Measurements from ENCODE around the gene CENPO.
A peak's percentile ranks its signal among the peaks of the same experiment; 100 is the strongest.

The CENPO gene

DNA sequence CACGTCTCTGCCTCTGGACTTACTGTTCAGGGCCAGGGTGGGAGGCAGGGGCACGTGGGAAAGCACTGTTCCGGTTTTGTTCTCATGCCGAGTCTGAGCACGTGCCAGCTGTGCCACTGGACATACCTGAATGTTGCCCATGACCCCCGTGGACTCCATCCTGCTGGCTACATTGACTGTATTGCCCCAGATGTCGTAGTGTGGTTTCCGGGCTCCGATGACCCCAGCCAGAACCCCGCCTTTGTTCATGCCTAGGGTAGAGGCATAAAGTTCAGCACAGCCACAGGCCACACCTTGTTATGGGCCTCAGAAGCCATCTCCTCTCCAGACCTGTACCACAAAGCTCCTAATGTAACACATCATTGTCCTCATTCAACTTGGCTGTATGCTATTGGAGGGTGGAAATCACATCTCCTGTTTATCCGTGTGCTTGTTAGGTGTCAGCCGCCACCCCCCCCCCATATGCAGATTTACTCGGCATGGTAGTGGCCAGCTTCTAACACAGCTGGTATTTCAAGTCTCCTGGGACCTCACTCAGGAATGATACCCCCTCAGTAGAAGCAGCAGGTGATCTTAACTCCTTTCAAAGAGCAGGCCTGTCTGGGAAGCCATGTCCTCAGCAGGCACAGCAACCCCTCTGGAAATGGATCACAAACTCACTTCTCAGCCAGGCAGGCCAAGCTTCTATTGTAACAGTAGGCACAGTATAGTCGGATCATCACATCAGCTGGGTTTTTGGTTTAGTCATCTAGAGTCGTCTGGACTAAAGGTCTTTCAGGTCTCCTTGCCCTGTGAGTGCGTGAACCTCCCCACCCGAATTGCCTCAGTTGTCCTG is 27.6 kb downstream of the CENPO start:
- no peak for TF ChIP-seq CTCF (IDR thresholded peaks at IDR 0.05)

- TF ChIP-seq CTCF (IDR thresholded peaks at IDR 0.05), result no peak
Measured at GRCh38 chr2:24821433-24821891, 28.2 kb downstream of the CENPO start.

DNA sequence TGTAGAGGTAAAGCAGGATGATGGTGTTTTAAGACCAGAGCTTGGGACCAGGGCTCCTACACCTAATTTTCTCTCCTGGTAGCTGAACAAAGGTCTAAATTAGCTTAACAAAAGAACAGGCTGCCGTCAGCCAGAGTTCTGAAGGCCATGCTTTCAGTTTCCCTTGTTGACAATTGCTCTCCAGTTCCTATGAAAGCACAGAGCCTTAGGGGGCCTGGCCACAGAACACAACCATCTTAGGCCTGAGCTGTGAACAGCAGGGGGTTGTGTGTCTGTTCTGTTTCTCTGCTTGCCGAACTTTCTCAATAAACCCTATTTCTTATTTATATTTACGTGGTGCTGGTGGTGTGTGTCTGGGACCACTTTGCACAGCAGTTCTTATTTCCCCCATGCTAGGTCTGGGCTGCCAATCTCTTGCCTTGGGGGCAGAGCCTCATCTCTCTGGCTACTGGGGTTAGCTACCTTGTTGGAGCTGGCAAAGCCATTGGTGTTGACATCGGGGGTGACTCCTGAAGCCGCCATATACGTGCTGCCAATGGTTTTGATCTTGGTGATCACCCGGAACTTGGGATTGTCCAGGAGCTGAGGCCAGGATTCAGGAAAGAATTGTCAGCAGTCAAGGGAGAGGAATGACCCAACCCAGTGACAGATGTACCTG is 29.0 kb downstream of the CENPO start:
- TF ChIP-seq CTCF (IDR thresholded peaks at IDR 0.05), result no peak

GRCh38 chr2:24824071-24824588 is 30.9 kb downstream of the CENPO start:
- no peak for TF ChIP-seq CTCF (IDR thresholded peaks at IDR 0.05)

- peak; percentile 36; the same call in 1 of the 2 replicates for TF ChIP-seq CTCF (IDR thresholded peaks at IDR 0.05)
Measured at GRCh38 chr2:24824966-24825882, 32.0 kb downstream of the CENPO start.

- TF ChIP-seq CTCF (IDR thresholded peaks at IDR 0.05), result no peak
Measured at GRCh38 chr2:24825883-24826772, 32.9 kb downstream of the CENPO start.
